ENCODE data around the gene TMC4. TPM values are rescaled to one million over a fixed set of nuclear protein-coding genes. Genes with fewer than 3 reads are reported as not detected.
"Not testable (repeated sequence)": the region's sequence is repeated elsewhere in the genome, so short reads cannot be mapped to it uniquely, and the experiment has no call there.

Gene TMC4
- total and polyA plus RNA-seq, 2 donors (not counting 1 experiment from before 2014, with no cell fraction given): 0.25 to 0.33 TPM

GRCh38 chr19:54183431-54183830 is 10.5 kb upstream of the TMC4 start:
- Histone ChIP-seq H3K9ac (ENCODE audit: insufficient read depth, low read length) (no peak overlapping the region), H3K4me3 (replicated peaks in 1 of 4; ENCODE audit: control extremely low read depth in 1 of 4, insufficient read depth in 1 of 4, low read depth in 3 of 4, low read length in 4 of 4) (no peak overlapping the region), H4K20me1 (ENCODE audit: control insufficient read depth, extremely low read depth, insufficient read depth, low read length) (no peaks in the 10 kb centered on the region), H3K9me3 (ENCODE audit: control insufficient read depth, insufficient read depth, low read depth, low read length) (no peaks in the 10 kb centered on the region), H3K4me1 (ENCODE audit: control insufficient read depth, extremely low read depth, insufficient read depth, low read length) (no peaks in the 10 kb centered on the region), H2AFZ (ENCODE audit: low read length) (no peak overlapping the region), H3K36me3 (ENCODE audit: control insufficient read depth, insufficient read depth, low read length) (peaks cover 11% of the 10 kb centered on the region), H3K4me2 (ENCODE audit: extremely low read depth, insufficient read depth, low read length) (no peak overlapping the region), H3K27me3 (ENCODE audit: control insufficient read depth, insufficient read depth, low read length) (no peaks in the 10 kb centered on the region), H3K27ac (ENCODE audit: insufficient read depth, low read length) (no peak overlapping the region), H3K79me2 (ENCODE audit: control insufficient read depth, insufficient read depth, low read length) (peaks cover 19% of the 10 kb centered on the region)
- TF ChIP-seq, protein P1, sequence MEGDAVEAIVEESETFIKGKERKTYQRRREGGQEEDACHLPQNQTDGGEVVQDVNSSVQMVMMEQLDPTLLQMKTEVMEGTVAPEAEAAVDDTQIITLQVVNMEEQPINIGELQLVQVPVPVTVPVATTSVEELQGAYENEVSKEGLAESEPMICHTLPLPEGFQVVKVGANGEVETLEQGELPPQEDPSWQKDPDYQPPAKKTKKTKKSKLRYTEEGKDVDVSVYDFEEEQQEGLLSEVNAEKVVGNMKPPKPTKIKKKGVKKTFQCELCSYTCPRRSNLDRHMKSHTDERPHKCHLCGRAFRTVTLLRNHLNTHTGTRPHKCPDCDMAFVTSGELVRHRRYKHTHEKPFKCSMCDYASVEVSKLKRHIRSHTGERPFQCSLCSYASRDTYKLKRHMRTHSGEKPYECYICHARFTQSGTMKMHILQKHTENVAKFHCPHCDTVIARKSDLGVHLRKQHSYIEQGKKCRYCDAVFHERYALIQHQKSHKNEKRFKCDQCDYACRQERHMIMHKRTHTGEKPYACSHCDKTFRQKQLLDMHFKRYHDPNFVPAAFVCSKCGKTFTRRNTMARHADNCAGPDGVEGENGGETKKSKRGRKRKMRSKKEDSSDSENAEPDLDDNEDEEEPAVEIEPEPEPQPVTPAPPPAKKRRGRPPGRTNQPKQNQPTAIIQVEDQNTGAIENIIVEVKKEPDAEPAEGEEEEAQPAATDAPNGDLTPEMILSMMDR (conservative IDR thresholded peaks at IDR 0.05 in 1 of 2, IDR thresholded peaks at IDR 0.05 in 1 of 2; ENCODE audit: low read depth in 1 of 2, low read length in 2 of 2): no peak
- TF ChIP-seq EZH2 (IDR thresholded peaks at IDR 0.05; ENCODE audit: low read length, missing control alignments): no peak
- DNase-seq (ENCODE audit: low read depth in 2 of 2): no peak

GRCh38 chr19:54181894-54182293 is 8.9 kb upstream of the TMC4 start:
- not testable (repeated sequence) for H3K79me2 ChIP-seq (ENCODE audit: control insufficient read depth, insufficient read depth, low read length); H3K9ac ChIP-seq (ENCODE audit: insufficient read depth, low read length); H2AFZ ChIP-seq (ENCODE audit: low read length); H4K20me1 ChIP-seq (ENCODE audit: control insufficient read depth, extremely low read depth, insufficient read depth, low read length); DNase-seq (ENCODE audit: low read depth in 2 of 2); H3K9me3 ChIP-seq (ENCODE audit: control insufficient read depth, insufficient read depth, low read depth, low read length); H3K4me1 ChIP-seq (ENCODE audit: control insufficient read depth, extremely low read depth, insufficient read depth, low read length); H3K4me3 ChIP-seq (replicated peaks in 1 of 4; ENCODE audit: control extremely low read depth in 1 of 4, insufficient read depth in 1 of 4, low read depth in 3 of 4, low read length in 4 of 4); H3K27me3 ChIP-seq (ENCODE audit: control insufficient read depth, insufficient read depth, low read length); H3K27ac ChIP-seq (ENCODE audit: insufficient read depth, low read length); H3K4me2 ChIP-seq (ENCODE audit: extremely low read depth, insufficient read depth, low read length)
- peaks cover 12% of the 10 kb centered on the region for H3K36me3 ChIP-seq (ENCODE audit: control insufficient read depth, insufficient read depth, low read length)

DNA sequence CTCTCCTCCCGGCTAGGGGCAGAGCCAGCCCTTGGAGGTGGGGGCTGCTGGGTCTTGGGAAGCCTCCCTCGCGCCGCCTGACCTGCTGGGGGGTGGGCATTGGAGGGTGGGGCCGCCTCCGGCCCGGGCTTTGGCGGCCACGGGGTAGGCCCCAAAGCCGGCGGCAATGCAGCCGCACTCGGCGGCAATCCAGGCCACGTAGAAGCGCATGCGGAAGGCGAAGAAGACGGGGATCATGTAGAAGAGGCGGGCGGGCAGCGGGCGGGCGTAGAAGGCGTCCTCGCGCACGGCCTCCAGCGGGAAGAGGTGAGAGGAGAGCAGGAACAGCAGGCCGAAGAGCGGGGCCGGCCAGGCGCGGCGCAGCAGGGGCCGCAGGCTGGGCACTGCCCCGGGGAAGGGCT is 7.7 kb upstream of the TMC4 start:
- no peak for TF ChIP-seq EZH2 (IDR thresholded peaks at IDR 0.05; ENCODE audit: low read length, missing control alignments)
- TF ChIP-seq, protein P1 (conservative IDR thresholded peaks at IDR 0.05 in 1 of 2, IDR thresholded peaks at IDR 0.05 in 1 of 2; ENCODE audit: low read depth in 1 of 2, low read length in 2 of 2): no peak
- DNase-seq (ENCODE audit: low read depth in 2 of 2): no peak

More for the DNA sequence above, 7.7 kb upstream of the TMC4 start:
- Histone ChIP-seq H3K4me3 (replicated peaks in 1 of 4; ENCODE audit: control extremely low read depth in 1 of 4, insufficient read depth in 1 of 4, low read depth in 3 of 4, low read length in 4 of 4) (no peak overlapping the region), H4K20me1 (ENCODE audit: control insufficient read depth, extremely low read depth, insufficient read depth, low read length) (no peaks in the 10 kb centered on the region), H3K9me3 (ENCODE audit: control insufficient read depth, insufficient read depth, low read depth, low read length) (no peaks in the 10 kb centered on the region), H3K36me3 (ENCODE audit: control insufficient read depth, insufficient read depth, low read length) (peaks cover 11% of the 10 kb centered on the region), H3K79me2 (ENCODE audit: control insufficient read depth, insufficient read depth, low read length) (no peaks in the 10 kb centered on the region), H3K27me3 (ENCODE audit: control insufficient read depth, insufficient read depth, low read length) (no peaks in the 10 kb centered on the region), H2AFZ (ENCODE audit: low read length) (no peak overlapping the region), H3K4me2 (ENCODE audit: extremely low read depth, insufficient read depth, low read length) (no peak overlapping the region), H3K9ac (ENCODE audit: insufficient read depth, low read length) (no peak overlapping the region), H3K27ac (ENCODE audit: insufficient read depth, low read length) (peak overlapping the region; percentile 50), H3K4me1 (ENCODE audit: control insufficient read depth, extremely low read depth, insufficient read depth, low read length) (no peaks in the 10 kb centered on the region)
